ENCODE results near the gene SRXN1.

The SRXN1 gene

GRCh38 chr20:617934-618690 lies 34.9 kb downstream of the SRXN1 start:
- no peak for TF ChIP-seq POLR2AphosphoS5 (IDR thresholded peaks at IDR 0.05; ENCODE audit: low read depth, low read length)
- no peak for TF ChIP-seq SIN3A (IDR thresholded peaks at IDR 0.05; ENCODE audit: borderline replicate concordance, insufficient read depth, low read length)
- TF ChIP-seq FOXP2 (optimal IDR thresholded peaks at IDR 0.05; ENCODE audit: borderline replicate concordance, extremely low read depth, extremely low read length, insufficient read depth) = no peak
- TF ChIP-seq TAF1 (IDR thresholded peaks at IDR 0.05; ENCODE audit: borderline replicate concordance, insufficient read depth, low read length) = no peak
- no peak for TF ChIP-seq REST (IDR thresholded peaks at IDR 0.05; ENCODE audit: insufficient read depth in 1 of 2, low read depth in 2 of 2, low read length in 2 of 2)

- TF ChIP-seq SIN3A (IDR thresholded peaks at IDR 0.05; ENCODE audit: borderline replicate concordance, insufficient read depth, low read length) (no peak), TAF1 (IDR thresholded peaks at IDR 0.05; ENCODE audit: borderline replicate concordance, insufficient read depth, low read length) (no peak), POLR2AphosphoS5 (IDR thresholded peaks at IDR 0.05; ENCODE audit: low read depth, low read length) (no peak), FOXP2 (optimal IDR thresholded peaks at IDR 0.05; ENCODE audit: borderline replicate concordance, extremely low read depth, extremely low read length, insufficient read depth) (no peak), REST (IDR thresholded peaks at IDR 0.05; ENCODE audit: insufficient read depth in 1 of 2, low read depth in 2 of 2, low read length in 2 of 2) (no peak)
These were observed 37.5 kb downstream of the SRXN1 start for GRCh38 chr20:615514-615913.

GRCh38 chr20:611843-612185 lies 41.2 kb downstream of the SRXN1 start:
- TF ChIP-seq SIN3A (IDR thresholded peaks at IDR 0.05; ENCODE audit: borderline replicate concordance, insufficient read depth, low read length) = no peak
- no peak for TF ChIP-seq TAF1 (IDR thresholded peaks at IDR 0.05; ENCODE audit: borderline replicate concordance, insufficient read depth, low read length)
- TF ChIP-seq REST (IDR thresholded peaks at IDR 0.05; ENCODE audit: insufficient read depth in 1 of 2, low read depth in 2 of 2, low read length in 2 of 2) = no peak
- TF ChIP-seq POLR2AphosphoS5 (IDR thresholded peaks at IDR 0.05; ENCODE audit: low read depth, low read length) = no peak
- no peak for TF ChIP-seq FOXP2 (optimal IDR thresholded peaks at IDR 0.05; ENCODE audit: borderline replicate concordance, extremely low read depth, extremely low read length, insufficient read depth)

- TF ChIP-seq POLR2AphosphoS5 (IDR thresholded peaks at IDR 0.05; ENCODE audit: low read depth, low read length) (no peak), FOXP2 (optimal IDR thresholded peaks at IDR 0.05; ENCODE audit: borderline replicate concordance, extremely low read depth, extremely low read length, insufficient read depth) (no peak), TAF1 (IDR thresholded peaks at IDR 0.05; ENCODE audit: borderline replicate concordance, insufficient read depth, low read length) (no peak), REST (IDR thresholded peaks at IDR 0.05; ENCODE audit: insufficient read depth in 1 of 2, low read depth in 2 of 2, low read length in 2 of 2) (no peak), SIN3A (IDR thresholded peaks at IDR 0.05; ENCODE audit: borderline replicate concordance, insufficient read depth, low read length) (no peak)
These were observed 41.8 kb downstream of the SRXN1 start for GRCh38 chr20:611047-611842.
